Spleen (tissue), 11 donors: ENCODE data around the gene GSG1L. TPM values are rescaled to one million over a fixed set of nuclear protein-coding genes. Genes with fewer than 3 reads are reported as not detected.
A peak's percentile ranks its signal among the peaks of the same experiment; 100 is the strongest.

Source experiments
- DNase-seq: peaks from one replicate; pipeline ENCODE4 v3.0.0-alpha.2; 2020
- H3K27ac ChIP-seq, 8 donors: fragments of 200-600 bp; sonication (generic) in 7 of 8; 1 replicate in 4 of 8; 2 replicates in 4 of 8; pipeline versions ENCODE4 v1.5.0 to v1.8.0; 2016 to 2021; ENCODE audit warnings: inconsistent platforms in 4 of 8, mild to moderate bottlenecking in 4 of 8, moderate library complexity in 1 of 8
- H3K27me3 ChIP-seq, 7 donors: fragments of 200-600 bp; sonication (generic) in 6 of 7; replicated peaks in 1 of 7; 1 replicate in 4 of 7; 2 replicates in 3 of 7; pipeline versions ENCODE4 v1.5.0 to v1.8.0; 2016 to 2021; ENCODE audit warnings: inconsistent platforms in 3 of 7, mild to moderate bottlenecking in 1 of 7
- H3K36me3 ChIP-seq, 6 donors: fragments of 200-600 bp; sonication (generic) in 5 of 6; 1 replicate in 4 of 6; 2 replicates in 2 of 6; pipeline versions ENCODE4 v1.5.0 to v1.8.0; 2016 to 2021; ENCODE audit warnings: inconsistent platforms in 2 of 6
- H3K4me1 ChIP-seq, 6 donors: fragments of 200-600 bp; sonication (generic) in 5 of 6; 1 replicate in 3 of 6; 2 replicates in 3 of 6; pipeline versions ENCODE4 v1.5.0 to v1.8.0; 2016 to 2021; ENCODE audit warnings: inconsistent platforms in 3 of 6
- H3K4me3 ChIP-seq, 8 donors: fragments of 200-600 bp; sonication (generic) in 7 of 8; 1 replicate in 4 of 8; 2 replicates in 4 of 8; pipeline versions ENCODE4 v1.5.0 to v1.8.0; 2016 to 2021; ENCODE audit warnings: inconsistent platforms in 4 of 8, mild to moderate bottlenecking in 4 of 8, moderate library complexity in 2 of 8
- H3K9me3 ChIP-seq, 8 donors: fragments of 200-600 bp; sonication (generic) in 7 of 8; 1 replicate in 4 of 8; 2 replicates in 4 of 8; pipeline versions ENCODE4 v1.5.0 to v1.8.0; 2016 to 2021; ENCODE audit warnings: inconsistent platforms in 4 of 8
- POLR2A ChIP-seq, 3 donors: fragments of 450-650 bp; IDR thresholded peaks; one replicate each; pipeline ENCODE4 v1.5.1; 2017; ENCODE audit warnings: antibody characterized with exemption in 3 of 3, mild to moderate bottlenecking in 1 of 3
- POLR2AphosphoS5 ChIP-seq, 3 donors: sonication (generic); formaldehyde crosslinking; IDR thresholded peaks; one replicate each; pipeline ENCODE4 v1.5.1; 2017; ENCODE audit warnings: antibody characterized with exemption in 3 of 3
- WGBS, 5 donors: extraction: QIAGEN DNeasy Blood & Tissue Kit in 3 of 5; methylation state at CpG; one replicate each; pipeline versions ENCODE4 v1.1.5 to v1.1.7; 2013 to 2018; 5-methylcytosine and 5-hydroxymethylcytosine counted together
- intact Hi-C: fragments of 100-400 bp; cut with DNase I; formaldehyde crosslinking; loops from one replicate; pipeline ENCODE4 v1.15.0; 2023; ENCODE audit warnings: low total_unique reads
- polyA plus RNA-seq, 3 donors: library from polyadenylated mRNA; stranded (reverse); fragments of 200-250 nt; gene quantifications; one replicate each; pipeline ENCODE4 v1.2.1, GENCODE V29; 2013
- total RNA-seq, 7 donors: library from RNA; depleted of rRNA in 3 of 7; stranded (reverse); fragments of >200 nt in 3 of 7; fragmentation: NEBNext Ultra II Directional in 4 of 7; extraction: Animal tissue kit (Norgen Biotek cat#: 25700) in 4 of 7; gene quantifications; one replicate each; pipeline versions ENCODE4 v1.1.0 to v1.2.1, GENCODE V29; 2016 to 2021
- TF ChIP-seq, protein P1 (sequence below), 11 experiments: fragments of 200-600 bp in 7 of 11; fragments of 450-650 bp in 4 of 11; sonication (generic) in 4 of 11; IDR thresholded peaks in 8 of 11; conservative IDR thresholded peaks in 3 of 11; 1 replicate in 7 of 11; 2 replicates in 4 of 11; pipeline versions ENCODE4 v1.4.0 to v1.8.0; 2016 to 2021; ENCODE audit warnings: antibody characterized with exemption in 11 of 11, inconsistent platforms in 4 of 11, mild to moderate bottlenecking in 1 of 11
- donor health status: healthy with polysubstance abuse.
- donor health status: DM: no; HTN: no; CAD: no; lungs with moderate emphysema.
- donor health status: DM: no; HTN: no; CAD: no.
- donor health status: Bipolar disorder and iron deficiency.
- donor health status: healthy.
- donor health status: DM: no; HTN: no; CAD: no.
- donor health status: DM: yes; HTN: yes; CAD: no.

The GSG1L gene
- total and polyA plus RNA-seq, 10 donors: 0.22 to 0.58 (median 0.43) TPM; not detected in 6

DNA sequence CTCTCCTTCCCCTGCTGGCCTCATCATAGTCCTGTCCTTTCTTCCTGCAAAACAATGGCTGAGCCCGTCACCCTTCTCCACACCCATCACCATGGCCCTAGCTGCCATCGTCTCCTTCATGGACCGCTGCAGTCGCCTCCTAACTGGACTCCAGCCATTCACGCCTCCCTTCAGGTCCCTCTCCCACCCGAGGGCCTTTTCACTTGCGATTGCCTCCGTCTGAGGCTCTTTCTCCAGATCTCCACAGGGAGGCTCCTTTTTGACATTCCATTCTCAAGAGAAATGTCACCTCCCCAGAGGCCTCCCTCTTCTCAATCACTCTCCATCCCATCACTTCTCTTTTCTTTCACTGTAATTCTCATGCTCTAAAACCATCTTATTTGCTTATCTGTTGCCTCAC, 23.5 kb downstream of the GSG1L start:
- no peak for DNase-seq
- Histone ChIP-seq H3K4me1 (no peaks in the 10 kb centered on the region), H3K27ac (no peak overlapping the region), H3K4me3 (no peak overlapping the region), H3K9me3 (no peaks in the 10 kb centered on the region), H3K36me3 (no peaks in the 10 kb centered on the region), H3K27me3 (peaks cover 0 to 38% (median 0%) of the 10 kb centered on the region in 7 donors)
- WGBS, 5 donors: 64 to 78% (median 76%) methylated on average over 8 of the region's 8 CpGs
- TF ChIP-seq POLR2A (IDR thresholded peaks at IDR 0.05): no peak
- TF ChIP-seq, protein P1, sequence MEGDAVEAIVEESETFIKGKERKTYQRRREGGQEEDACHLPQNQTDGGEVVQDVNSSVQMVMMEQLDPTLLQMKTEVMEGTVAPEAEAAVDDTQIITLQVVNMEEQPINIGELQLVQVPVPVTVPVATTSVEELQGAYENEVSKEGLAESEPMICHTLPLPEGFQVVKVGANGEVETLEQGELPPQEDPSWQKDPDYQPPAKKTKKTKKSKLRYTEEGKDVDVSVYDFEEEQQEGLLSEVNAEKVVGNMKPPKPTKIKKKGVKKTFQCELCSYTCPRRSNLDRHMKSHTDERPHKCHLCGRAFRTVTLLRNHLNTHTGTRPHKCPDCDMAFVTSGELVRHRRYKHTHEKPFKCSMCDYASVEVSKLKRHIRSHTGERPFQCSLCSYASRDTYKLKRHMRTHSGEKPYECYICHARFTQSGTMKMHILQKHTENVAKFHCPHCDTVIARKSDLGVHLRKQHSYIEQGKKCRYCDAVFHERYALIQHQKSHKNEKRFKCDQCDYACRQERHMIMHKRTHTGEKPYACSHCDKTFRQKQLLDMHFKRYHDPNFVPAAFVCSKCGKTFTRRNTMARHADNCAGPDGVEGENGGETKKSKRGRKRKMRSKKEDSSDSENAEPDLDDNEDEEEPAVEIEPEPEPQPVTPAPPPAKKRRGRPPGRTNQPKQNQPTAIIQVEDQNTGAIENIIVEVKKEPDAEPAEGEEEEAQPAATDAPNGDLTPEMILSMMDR (IDR thresholded peaks at IDR 0.05 in 8 of 11, conservative IDR thresholded peaks at IDR 0.05 in 3 of 11): no peak
- TF ChIP-seq POLR2AphosphoS5 (IDR thresholded peaks at IDR 0.05): no peak
- intact Hi-C loops: no loop called here

DNA sequence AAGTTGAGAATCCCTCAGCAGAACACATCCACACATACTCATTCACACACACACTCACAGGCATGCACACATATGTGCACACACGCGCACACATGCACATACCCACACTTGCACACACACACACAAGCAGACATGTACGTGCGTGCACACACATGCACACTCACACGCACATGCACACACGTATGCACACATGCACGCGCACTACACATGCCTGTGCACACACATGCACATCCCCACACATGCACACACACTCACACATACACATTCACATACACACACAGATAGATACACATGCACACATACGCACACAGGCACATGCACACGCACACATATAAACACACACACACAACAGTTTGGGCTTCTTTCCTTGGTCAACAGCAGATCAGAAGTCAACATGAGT, 24.0 kb downstream of the GSG1L start:
- Histone ChIP-seq H3K27me3 (peaks cover 0 to 44% (median 0%) of the 10 kb centered on the region in 7 donors), H3K9me3 (no peaks in the 10 kb centered on the region), H3K4me1 (no peaks in the 10 kb centered on the region), H3K36me3 (no peaks in the 10 kb centered on the region), H3K27ac (no peak overlapping the region), H3K4me3 (no peak overlapping the region)
- no peak for DNase-seq
- TF ChIP-seq POLR2A (IDR thresholded peaks at IDR 0.05) (no peak), POLR2AphosphoS5 (IDR thresholded peaks at IDR 0.05) (no peak)
- TF ChIP-seq, protein P1 (IDR thresholded peaks at IDR 0.05 in 8 of 11, conservative IDR thresholded peaks at IDR 0.05 in 3 of 11): no peak
- intact Hi-C loops: no loop called here
- 94 to 97% (median 96%) methylated on average over 10 of the region's 10 CpGs for WGBS, 5 donors

DNA sequence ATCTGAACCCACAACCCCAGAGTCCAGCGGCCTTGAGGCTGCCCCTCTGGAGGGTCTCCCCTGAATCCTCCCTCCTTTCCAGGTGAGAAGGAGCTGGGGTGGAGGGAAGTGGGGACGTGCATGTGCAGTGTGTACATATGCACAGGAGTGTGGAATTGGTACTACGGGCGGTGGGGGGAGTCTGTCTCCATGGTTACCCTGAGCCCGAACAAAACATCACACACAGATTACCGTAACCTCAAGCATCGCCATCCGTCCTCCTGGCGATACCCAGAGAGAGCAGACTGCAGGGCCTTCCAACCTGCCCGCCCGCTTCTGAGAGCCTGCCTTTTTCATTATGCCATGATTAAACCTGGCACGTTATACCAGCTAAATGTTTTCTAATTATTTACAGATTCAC, 25.1 kb downstream of the GSG1L start:
- Histone ChIP-seq H3K4me1 (no peaks in the 10 kb centered on the region), H3K4me3 (no peak overlapping the region), H3K27ac (no peak overlapping the region), H3K36me3 (no peaks in the 10 kb centered on the region), H3K9me3 (no peaks in the 10 kb centered on the region), H3K27me3 (peaks cover 0 to 49% (median 0%) of the 10 kb centered on the region in 7 donors)
- 86 to 96% (median 90%) methylated on average over 12 of the region's 12 CpGs for WGBS, 5 donors
- intact Hi-C loops: no loop called here
- no peak for DNase-seq
- no peak for TF ChIP-seq POLR2AphosphoS5 (IDR thresholded peaks at IDR 0.05)
- TF ChIP-seq POLR2A (IDR thresholded peaks at IDR 0.05): no peak
- TF ChIP-seq, protein P1 (IDR thresholded peaks at IDR 0.05 in 8 of 11, conservative IDR thresholded peaks at IDR 0.05 in 3 of 11): no peak

DNA sequence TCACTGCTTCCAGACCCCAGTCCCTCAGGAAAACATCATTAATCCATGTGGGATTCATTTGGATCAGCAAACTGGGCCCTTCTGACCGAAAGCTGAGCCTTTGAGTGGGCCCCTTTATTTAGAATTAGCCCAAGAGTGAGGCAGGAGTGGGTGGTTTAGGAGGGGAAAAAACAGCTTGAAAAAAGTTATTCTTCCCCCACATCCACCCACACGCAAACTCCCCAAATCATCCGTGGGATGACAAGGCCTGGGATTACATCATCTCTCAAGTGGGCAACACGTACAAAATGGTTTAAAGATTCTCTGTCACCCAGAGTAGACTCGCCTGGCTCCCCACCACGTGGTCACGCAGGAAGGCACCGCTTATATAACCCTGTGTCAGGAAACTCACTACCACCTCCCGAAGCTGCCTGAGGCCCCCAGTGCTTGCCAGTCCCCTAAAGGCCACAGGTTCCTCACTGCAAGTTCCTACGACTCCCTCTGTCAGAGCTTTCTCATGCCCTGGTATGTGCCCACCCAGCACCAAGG, 27.6 kb downstream of the GSG1L start:
- Histone ChIP-seq H3K27me3 (peaks cover 0 to 49% (median 0%) of the 10 kb centered on the region in 7 donors), H3K4me1 (no peaks in the 10 kb centered on the region), H3K4me3 (no peak overlapping the region), H3K27ac (peak overlapping the region in 1 of 8 donors; percentile 47), H3K36me3 (no peaks in the 10 kb centered on the region), H3K9me3 (no peaks in the 10 kb centered on the region)
- WGBS, 5 donors: 32 to 41% (median 35%) methylated on average over 10 of the region's 10 CpGs
- DNase-seq: no peak
- intact Hi-C loops: no loop called here
- TF ChIP-seq POLR2A (IDR thresholded peaks at IDR 0.05) (no peak), POLR2AphosphoS5 (IDR thresholded peaks at IDR 0.05) (no peak)
- TF ChIP-seq, protein P1 (IDR thresholded peaks at IDR 0.05 in 8 of 11, conservative IDR thresholded peaks at IDR 0.05 in 3 of 11): no peak
